GM10847 (cell line): ENCODE results near the gene CFAP92.

Experiments
- POLR2A ChIP-seq: IDR thresholded peaks from 2 replicates; pipeline ENCODE4 v1.6.1; 2011; ENCODE audit not compliant: insufficient read length; ENCODE audit errors: extremely low read depth

The CFAP92 gene

DNA sequence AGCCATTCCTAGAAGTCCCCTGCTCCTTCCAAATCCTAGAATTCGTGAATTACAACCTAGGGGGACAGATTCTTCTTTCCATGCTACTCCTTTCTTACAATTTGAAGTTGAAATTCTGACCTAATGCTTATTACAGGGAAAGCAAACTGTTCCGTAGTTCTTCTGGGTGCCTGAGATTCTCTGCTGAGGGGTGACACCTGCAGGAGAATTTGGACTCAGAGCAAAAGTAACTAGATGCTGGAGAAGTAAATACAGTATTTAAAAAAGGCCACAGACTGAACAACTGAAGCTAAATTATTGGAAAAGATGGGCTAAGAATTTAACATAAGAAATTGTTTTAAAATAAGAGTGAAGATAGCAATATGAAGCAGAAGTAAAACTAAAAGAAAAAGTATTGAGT is 76.6 kb downstream of the CFAP92 start:
- TF ChIP-seq POLR2A = no peak

DNA sequence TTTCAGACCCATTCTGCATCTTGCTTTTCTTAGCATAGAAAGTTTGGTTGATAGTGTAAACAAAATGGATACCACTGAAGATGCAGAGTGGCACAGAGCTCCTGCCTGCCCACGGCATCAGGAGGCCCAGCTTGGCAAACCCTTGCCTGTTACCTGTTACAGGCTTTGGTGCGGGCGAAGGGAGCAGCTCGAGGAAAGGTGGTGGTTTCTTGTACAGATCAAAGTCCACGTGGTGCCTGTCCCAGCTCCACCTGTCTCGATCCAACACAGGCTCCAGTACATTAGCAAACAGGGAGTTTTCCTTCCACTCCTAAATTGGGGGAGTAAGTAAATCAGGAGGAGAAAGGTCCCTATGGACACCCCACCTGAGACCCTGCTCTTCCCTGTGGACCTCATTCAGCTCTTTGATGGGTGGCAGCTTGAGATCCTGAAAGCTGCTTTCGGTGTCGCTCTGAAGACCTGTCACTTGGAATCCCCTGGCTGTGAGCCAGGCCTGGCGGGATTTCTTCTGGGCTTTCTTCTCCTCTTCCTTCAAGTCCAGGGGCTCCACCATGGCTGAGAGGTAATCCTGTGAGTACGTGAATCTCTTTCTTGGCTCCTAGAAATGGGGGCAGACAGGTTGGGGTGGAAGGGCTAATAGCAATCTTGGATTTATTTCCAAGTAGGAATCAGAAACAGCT is 78.8 kb downstream of the CFAP92 start:
- no peak for TF ChIP-seq POLR2A

DNA sequence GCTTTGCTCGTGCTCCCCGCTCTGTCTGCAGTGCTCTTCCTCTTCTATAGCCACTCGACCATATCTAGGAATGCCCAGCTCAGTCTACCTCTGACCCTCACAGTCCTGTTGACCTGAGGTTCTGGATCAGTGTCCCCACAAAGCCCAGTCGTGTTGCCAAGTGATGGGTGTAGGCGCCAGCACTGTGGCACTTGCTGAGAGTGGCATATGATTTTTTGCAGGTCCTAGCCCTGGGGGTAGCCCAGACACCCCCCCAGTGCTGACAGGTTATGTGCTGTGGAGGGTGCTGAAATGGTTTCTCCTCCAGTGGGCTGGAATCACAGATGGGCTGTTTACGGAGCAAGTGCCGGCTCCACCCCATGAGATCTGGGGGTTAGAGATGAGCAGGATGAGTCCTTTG is 82.0 kb downstream of the CFAP92 start:
- TF ChIP-seq POLR2A = no peak

DNA sequence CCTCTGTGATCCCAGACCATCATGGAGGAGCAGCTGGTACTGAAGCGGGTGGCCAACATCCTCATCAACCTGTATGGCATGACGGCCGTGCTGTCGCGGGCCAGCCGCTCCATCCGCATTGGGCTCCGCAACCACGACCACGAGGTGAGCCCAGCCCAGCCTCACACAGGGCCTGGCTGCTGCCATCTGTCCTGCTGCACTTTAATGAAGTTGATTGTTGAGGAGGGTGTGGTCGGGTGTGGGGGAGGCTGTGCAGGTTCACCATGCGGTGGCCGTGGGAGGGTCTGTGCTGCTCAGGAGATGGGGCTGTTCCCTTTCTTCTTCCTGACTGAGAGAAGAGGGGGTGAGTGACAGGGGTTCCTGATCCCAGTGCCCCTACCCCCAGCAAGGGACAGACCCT is 83.9 kb downstream of the CFAP92 start:
- TF ChIP-seq POLR2A = no peak

DNA sequence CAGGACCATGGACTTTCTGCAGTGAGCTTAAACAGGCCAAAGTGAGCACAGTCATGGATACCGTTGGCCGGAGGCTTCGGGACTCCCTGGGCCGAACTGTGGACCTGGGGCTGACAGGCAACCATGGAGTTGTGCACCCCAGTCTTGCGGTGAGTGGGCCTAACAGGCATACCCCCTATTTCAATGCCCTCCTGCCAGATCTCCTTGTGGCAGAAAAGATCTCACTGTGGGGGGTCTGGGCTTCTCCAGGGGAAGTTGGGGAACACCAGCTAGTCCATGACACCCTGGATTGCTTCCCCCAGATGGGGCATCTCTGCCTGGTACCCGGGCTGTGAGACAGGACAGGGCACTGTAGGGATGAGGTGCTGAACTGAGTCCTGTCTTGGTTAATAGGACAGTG is 84.9 kb downstream of the CFAP92 start:
- TF ChIP-seq POLR2A = no peak

DNA sequence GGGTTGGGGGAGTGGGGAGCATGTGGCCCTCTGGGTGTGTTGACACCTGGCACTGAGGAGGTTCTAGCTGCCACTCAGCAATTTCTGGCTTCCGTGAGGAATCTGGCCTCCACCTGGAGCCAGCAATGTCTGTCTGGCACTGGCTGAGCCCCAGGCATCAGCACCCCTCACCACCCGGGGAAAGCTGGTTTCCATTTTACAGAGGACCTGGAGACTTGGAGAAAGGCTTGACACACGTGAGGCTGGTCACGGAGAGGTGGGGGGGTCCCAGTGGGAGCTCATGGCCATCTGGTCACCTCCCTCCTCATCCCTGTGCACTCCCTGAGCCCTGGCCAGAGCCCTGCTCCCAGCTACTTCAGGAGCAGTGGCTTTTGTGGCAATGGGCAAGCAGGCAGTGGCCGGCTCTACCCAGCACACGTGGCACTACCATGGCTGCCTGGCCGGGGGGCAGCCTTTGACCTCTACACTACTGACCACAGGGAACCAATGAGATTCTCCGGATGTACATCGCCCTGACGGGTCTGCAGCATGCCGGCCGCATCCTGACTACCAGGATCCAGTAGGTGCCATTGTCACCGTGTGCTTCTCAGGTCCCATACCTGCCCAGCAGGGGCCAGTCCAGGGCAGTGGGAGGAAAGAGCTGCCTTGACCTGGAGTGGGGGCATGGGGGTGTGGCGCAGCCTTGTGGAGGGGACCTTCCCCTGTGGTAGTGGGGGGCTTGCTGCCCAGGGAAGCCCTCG is 86.0 kb downstream of the CFAP92 start:
- TF ChIP-seq POLR2A = no peak

DNA sequence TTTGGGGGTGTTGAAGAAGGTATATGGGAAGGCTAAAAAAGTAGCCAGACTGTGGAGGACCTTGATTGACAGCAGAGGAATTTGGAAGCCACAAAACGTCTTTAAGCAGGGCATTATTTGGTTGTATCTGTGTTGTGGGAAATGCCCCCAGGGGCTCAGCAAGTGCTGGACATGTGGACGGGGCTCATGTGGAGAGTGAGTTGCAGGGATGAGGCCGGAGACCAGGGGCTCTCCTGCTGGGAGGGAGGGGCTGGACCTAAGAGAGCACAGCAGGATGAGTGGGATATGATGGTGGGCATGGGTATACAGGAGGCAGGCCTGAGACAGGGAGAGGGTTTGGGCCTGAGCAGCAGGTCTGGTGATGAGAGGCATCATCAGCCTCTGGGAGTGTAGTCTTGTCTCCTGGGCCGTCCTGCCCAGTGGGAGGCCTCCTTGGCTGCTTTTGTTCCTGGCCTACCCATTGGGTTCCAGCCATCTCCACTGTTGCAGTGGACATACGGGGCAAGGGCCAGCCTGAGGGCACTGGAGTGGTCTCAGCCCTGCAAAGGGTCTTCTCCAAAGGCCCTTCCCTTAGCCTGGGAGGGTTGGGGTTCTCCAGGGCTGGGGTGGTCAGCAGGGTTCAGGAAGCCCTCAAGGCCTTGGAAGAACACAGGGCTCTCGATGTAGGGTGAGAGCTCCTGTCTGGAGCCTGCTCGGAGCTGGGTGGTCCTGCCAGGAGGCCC is 86.9 kb downstream of the CFAP92 start:
- no peak for TF ChIP-seq POLR2A

DNA sequence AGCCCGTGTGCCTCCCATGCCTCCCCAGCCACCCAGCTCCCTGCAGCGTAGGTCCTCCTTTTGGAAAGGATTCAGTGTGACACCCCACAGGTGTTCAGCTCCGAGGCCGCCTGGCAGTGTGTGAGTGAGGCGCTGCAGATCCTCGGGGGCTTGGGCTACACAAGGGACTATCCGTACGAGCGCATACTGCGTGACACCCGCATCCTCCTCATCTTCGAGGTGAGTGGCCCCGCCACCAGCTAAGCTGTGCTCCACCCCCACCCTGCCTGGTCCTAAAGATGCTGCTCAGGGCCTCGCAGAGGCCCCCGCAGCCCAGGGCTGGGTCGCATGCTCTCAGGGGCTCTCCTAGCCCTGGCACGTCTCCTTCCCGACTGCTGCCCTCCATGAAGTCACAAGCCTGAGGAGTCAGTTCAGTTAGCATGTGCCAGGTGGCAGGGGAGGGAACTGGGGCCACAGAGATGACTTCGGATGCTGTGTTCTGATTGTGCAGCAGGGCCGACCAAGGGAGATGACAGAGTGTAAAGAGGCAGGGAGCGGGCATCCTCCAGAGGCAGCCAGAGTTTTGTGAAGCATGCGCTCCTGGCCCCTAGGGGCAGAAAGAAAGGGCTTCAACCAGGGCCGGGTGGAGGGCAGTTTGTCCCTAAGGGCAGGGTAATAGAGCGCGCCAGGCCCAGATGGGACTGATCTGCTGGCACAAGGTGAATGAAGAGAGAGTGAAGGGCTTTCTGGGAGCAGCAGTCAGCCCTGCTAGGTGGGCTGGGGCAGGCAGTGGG is 87.7 kb downstream of the CFAP92 start:
- TF ChIP-seq POLR2A = no peak

DNA sequence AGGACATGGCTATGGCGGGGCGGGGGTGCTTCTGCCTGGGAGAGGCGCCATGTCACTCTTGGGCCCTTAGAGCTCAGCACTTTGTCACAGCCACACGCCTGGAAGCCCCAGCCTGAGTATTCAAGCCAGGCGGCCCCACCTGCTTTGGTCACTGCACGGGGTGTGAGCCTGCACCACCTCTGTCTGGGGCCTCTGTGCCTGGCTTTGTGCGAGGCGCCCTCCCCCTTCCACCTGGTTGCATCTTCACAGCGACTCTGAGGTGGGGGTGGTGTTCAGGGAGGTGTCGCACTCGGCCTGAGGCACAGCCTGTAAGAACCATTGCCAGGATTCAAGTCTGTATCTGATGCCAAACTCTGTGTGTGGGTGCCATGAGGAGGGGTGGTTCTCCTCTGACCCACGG is 90.4 kb downstream of the CFAP92 start:
- TF ChIP-seq POLR2A = no peak

DNA sequence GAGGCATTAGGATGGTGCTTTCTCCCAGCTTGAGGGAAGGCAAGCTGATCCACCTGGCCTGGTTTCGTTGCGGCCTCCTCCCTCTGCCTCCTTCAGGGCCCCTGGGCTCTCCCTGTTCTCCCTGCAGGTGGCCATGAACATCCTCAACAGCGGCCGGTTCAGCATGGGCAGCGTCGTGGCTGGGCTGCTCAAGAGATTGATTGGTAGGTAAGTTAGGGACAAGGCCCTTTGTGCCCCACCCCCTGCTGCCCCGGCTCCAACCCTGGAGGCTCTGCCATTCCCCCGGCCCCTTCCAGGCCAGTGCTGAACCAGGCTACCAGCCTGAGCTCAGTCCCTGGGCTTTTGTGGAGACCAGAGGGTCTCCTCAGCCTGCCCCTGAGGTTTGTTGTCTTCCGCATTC is 91.5 kb downstream of the CFAP92 start:
- no peak for TF ChIP-seq POLR2A

DNA sequence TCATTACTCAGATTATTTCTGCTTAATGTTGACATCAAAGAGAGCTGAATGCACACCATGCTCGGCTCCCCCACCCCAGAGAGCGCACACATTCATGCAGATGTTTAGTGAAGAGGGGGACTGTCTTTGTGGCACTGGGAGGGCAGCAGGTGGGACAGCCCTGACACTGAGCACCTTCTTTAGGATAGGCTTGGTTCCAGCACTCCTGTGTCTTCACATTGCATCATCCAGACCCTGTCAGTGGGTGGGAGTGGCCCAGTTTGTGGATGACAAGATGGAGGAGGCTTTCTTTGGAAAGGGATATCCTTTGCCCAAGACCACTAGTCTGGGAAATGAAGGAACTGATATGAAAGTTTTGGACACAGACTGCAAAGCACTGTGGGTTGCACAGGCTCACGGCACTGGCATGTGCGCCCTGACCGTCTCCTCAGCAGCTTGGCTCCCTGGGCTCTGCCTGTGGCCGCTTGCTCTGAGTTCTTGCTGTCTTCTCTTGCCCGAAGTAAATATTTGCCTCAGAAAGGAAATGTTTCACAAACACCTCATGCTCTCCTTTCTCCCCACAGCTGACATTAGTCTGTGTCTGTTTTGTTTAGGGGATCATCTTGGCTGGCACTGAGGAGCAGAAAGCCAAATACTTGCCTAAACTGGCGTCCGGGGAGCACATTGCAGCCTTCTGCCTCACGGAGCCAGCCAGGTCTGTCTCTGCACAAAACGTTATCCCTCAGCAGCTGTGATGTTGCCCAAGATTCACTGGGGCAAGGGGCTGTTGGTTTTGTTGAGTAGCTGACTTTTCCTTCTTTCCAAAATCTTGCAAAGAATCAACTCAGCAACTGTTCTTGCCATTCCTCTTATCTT is 97.8 kb downstream of the CFAP92 start:
- no peak for TF ChIP-seq POLR2A

DNA sequence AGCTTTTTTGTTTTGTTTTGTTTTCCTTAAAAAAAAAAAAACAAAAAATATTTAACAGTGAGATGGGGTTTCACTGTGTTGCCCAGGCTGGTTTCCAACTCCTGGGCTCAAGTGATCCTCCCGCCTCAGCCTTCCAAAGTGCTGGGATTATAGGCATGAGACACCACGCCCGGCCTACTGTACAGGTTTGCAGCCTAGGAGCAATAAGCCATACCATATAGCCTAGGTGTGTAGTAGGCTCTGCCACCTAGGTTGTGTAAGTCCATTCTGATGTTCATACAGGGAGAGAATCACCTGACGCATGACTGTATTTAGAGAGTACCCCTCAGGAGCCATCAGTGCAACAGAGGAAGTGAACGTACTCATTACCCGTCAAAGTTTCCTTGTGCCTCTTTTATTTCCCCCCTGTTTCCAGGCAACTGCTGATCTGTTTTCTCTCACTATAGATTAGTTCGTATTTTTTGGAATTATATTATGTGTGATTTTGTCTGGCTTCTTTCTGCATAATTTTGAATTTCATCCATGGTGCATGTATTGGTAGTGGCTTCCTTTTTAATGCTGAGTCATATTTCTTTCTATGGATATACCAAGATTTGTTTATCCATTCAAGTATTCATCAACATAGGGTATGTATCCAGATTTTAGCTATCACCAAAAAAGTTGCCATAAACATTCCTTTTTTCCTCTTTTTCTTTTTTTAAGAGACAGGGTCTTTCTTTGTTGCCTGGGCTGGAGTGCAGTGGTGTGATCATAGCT is 104.6 kb downstream of the CFAP92 start:
- TF ChIP-seq POLR2A = no peak

DNA sequence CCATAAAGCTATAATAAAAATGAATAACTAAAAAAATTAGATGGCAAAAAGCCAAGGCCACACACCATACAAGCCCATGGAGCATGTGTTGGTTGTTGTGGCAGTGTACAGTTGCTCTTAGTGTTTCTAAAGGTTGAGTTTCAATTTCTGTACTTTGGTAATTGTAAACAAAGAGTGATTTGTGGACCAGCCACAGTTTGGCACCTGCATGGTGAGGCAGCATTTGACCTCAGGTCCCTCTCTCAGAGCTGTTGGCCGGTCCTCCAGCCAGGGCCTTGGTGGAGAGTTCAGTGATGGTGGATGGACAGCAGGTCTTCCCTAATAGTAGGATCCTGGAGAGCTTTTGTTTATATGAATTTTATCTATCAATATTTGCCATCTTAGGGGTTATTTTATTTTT is 108.9 kb downstream of the CFAP92 start:
- no peak for TF ChIP-seq POLR2A

DNA sequence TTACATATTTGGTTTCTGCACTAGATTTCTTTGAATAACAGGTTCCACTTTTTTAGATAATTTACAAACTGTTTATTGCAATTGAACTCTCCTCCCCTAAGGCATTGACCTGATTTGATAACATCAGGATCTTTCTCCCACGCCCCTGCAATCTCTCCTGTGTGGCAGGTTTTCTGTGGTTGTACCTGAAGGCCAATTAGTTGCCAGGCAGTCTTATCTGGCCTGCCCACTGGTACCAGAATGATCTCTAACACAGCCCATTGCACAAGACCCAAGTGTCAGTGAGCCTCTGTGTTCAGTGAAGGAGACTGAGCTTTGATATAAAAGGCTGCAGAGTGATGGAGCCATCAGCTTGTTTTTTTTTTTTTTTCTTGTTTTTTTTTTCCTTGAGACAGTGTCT is 111.2 kb downstream of the CFAP92 start:
- TF ChIP-seq POLR2A = no peak
